Measurements from ENCODE around the gene ZCRB1. TPM values are rescaled to one million over a fixed set of nuclear protein-coding genes. Genes with fewer than 3 reads are reported as not detected.

ZCRB1 gene
- total RNA-seq, 1 donor, result 32.6 TPM

- Histone ChIP-seq H3K27me3 (ENCODE audit: insufficient read depth, low read length) (no peaks in the 10 kb centered on the region), H3K36me3 (ENCODE audit: insufficient read depth, low read length) (no peaks in the 10 kb centered on the region), H3K4me1 (ENCODE audit: insufficient read depth, low read length) (no peaks in the 10 kb centered on the region), H4K20me1 (ENCODE audit: insufficient read depth, low read length) (no peaks in the 10 kb centered on the region), H3K4me3 (ENCODE audit: insufficient read depth, low read length) (no peak overlapping the region), H3K27ac (ENCODE audit: low read depth, low read length) (no peak overlapping the region), H3K4me2 (ENCODE audit: insufficient read depth, low read length) (no peak overlapping the region), H3K79me2 (ENCODE audit: insufficient read depth, low read length) (no peaks in the 10 kb centered on the region), H2AFZ (ENCODE audit: low read length) (no peak overlapping the region), H3K9me3 (ENCODE audit: low read depth, low read length) (no peaks in the 10 kb centered on the region)
- no peak for TF ChIP-seq CTCF (IDR thresholded peaks at IDR 0.05; ENCODE audit: extremely low read depth, low read depth, low read length)
- no peak for DNase-seq (ENCODE audit: insufficient read length, low spot score, missing footprints)
These were observed 34.2 kb downstream of the ZCRB1 start for GRCh38 chr12:42291680-42292079.

GRCh38 chr12:42288544-42288943 lies 37.4 kb downstream of the ZCRB1 start:
- Histone ChIP-seq H3K27ac (ENCODE audit: low read depth, low read length) (no peak overlapping the region), H3K27me3 (ENCODE audit: insufficient read depth, low read length) (no peaks in the 10 kb centered on the region), H2AFZ (ENCODE audit: low read length) (no peak overlapping the region), H3K9me3 (ENCODE audit: low read depth, low read length) (no peaks in the 10 kb centered on the region), H3K4me1 (ENCODE audit: insufficient read depth, low read length) (no peaks in the 10 kb centered on the region), H3K79me2 (ENCODE audit: insufficient read depth, low read length) (no peaks in the 10 kb centered on the region), H4K20me1 (ENCODE audit: insufficient read depth, low read length) (no peaks in the 10 kb centered on the region), H3K4me2 (ENCODE audit: insufficient read depth, low read length) (no peak overlapping the region), H3K4me3 (ENCODE audit: insufficient read depth, low read length) (no peak overlapping the region), H3K36me3 (ENCODE audit: insufficient read depth, low read length) (no peaks in the 10 kb centered on the region)
- no peak for TF ChIP-seq CTCF (IDR thresholded peaks at IDR 0.05; ENCODE audit: extremely low read depth, low read depth, low read length)
- no peak for DNase-seq (ENCODE audit: insufficient read length, low spot score, missing footprints)

GRCh38 chr12:42286741-42287140 lies 39.2 kb downstream of the ZCRB1 start:
- H2AFZ ChIP-seq (ENCODE audit: low read length), result no peak overlapping the region
- H4K20me1 ChIP-seq (ENCODE audit: insufficient read depth, low read length), result no peaks in the 10 kb centered on the region
- DNase-seq (ENCODE audit: insufficient read length, low spot score, missing footprints), result no peak
- H3K27ac ChIP-seq (ENCODE audit: low read depth, low read length), result no peak overlapping the region
- TF ChIP-seq CTCF (IDR thresholded peaks at IDR 0.05; ENCODE audit: extremely low read depth, low read depth, low read length), result no peak
- H3K27me3 ChIP-seq (ENCODE audit: insufficient read depth, low read length), result no peaks in the 10 kb centered on the region
- H3K4me2 ChIP-seq (ENCODE audit: insufficient read depth, low read length), result no peak overlapping the region
- H3K4me3 ChIP-seq (ENCODE audit: insufficient read depth, low read length), result no peak overlapping the region
- no peaks in the 10 kb centered on the region for H3K9me3 ChIP-seq (ENCODE audit: low read depth, low read length)
- no peaks in the 10 kb centered on the region for H3K79me2 ChIP-seq (ENCODE audit: insufficient read depth, low read length)
- H3K4me1 ChIP-seq (ENCODE audit: insufficient read depth, low read length), result no peaks in the 10 kb centered on the region
- no peaks in the 10 kb centered on the region for H3K36me3 ChIP-seq (ENCODE audit: insufficient read depth, low read length)

GRCh38 chr12:42285431-42285830 lies 40.5 kb downstream of the ZCRB1 start:
- H3K36me3 ChIP-seq (ENCODE audit: insufficient read depth, low read length), result no peaks in the 10 kb centered on the region
- H3K27ac ChIP-seq (ENCODE audit: low read depth, low read length), result no peak overlapping the region
- no peak overlapping the region for H2AFZ ChIP-seq (ENCODE audit: low read length)
- H3K79me2 ChIP-seq (ENCODE audit: insufficient read depth, low read length), result no peaks in the 10 kb centered on the region
- no peaks in the 10 kb centered on the region for H3K9me3 ChIP-seq (ENCODE audit: low read depth, low read length)
- H3K4me1 ChIP-seq (ENCODE audit: insufficient read depth, low read length), result no peaks in the 10 kb centered on the region
- H3K4me2 ChIP-seq (ENCODE audit: insufficient read depth, low read length), result no peak overlapping the region
- no peak for DNase-seq (ENCODE audit: insufficient read length, low spot score, missing footprints)
- no peak for TF ChIP-seq CTCF (IDR thresholded peaks at IDR 0.05; ENCODE audit: extremely low read depth, low read depth, low read length)
- H3K4me3 ChIP-seq (ENCODE audit: insufficient read depth, low read length), result no peak overlapping the region
- H3K27me3 ChIP-seq (ENCODE audit: insufficient read depth, low read length), result no peaks in the 10 kb centered on the region
- no peaks in the 10 kb centered on the region for H4K20me1 ChIP-seq (ENCODE audit: insufficient read depth, low read length)

Data from osteoblast (primary cell).